NCI-H146 (cell line): ENCODE data around the gene HELZ2.
"Not testable (repeated sequence)": the region's sequence is repeated elsewhere in the genome, so short reads cannot be mapped to it uniquely, and the experiment has no call there.

Source experiments
- DNase-seq: peaks from one replicate; lab custom pipeline; 2025; lab: John Stamatoyannopoulos, UW

Gene HELZ2

GRCh38 chr20:63574156-63574828 lies at the start of gene HELZ2:
HELZ2 (minus strand) TSS chr20:63574239; CDS start chr20:63572385, 1,854 bp downstream.
- DNase-seq, result peak; percentile 72

GRCh38 chr20:63622732-63623131 lies 48.7 kb upstream of the HELZ2 start:
- DNase-seq, result no peak

GRCh38 chr20:63622096-63622495 lies 48.1 kb upstream of the HELZ2 start:
- no peak for DNase-seq

GRCh38 chr20:63620991-63621390 lies 47.0 kb upstream of the HELZ2 start:
- DNase-seq, result no peak

- no peak for DNase-seq
These were observed 45.5 kb upstream of the HELZ2 start for GRCh38 chr20:63619505-63619904.

- DNase-seq, result no peak
These were observed 45.0 kb upstream of the HELZ2 start for GRCh38 chr20:63619086-63619485.

GRCh38 chr20:63618291-63618980 lies 44.4 kb upstream of the HELZ2 start:
- DNase-seq, result no peak

- no peak for DNase-seq
These were observed 43.8 kb upstream of the HELZ2 start for GRCh38 chr20:63617876-63618265.

- DNase-seq, result no peak
These were observed 43.2 kb upstream of the HELZ2 start for GRCh38 chr20:63617092-63617875.

GRCh38 chr20:63613863-63614594 lies 40.0 kb upstream of the HELZ2 start:
- DNase-seq, result not testable (repeated sequence)

GRCh38 chr20:63612276-63612931 lies 38.4 kb upstream of the HELZ2 start:
- no peak for DNase-seq

- DNase-seq, result no peak
These were observed 37.6 kb upstream of the HELZ2 start for GRCh38 chr20:63611646-63612045.

- DNase-seq, result no peak
These were observed 36.8 kb upstream of the HELZ2 start for GRCh38 chr20:63610581-63611435.

- DNase-seq, result no peak
These were observed 32.6 kb upstream of the HELZ2 start for GRCh38 chr20:63606686-63607085.

GRCh38 chr20:63602321-63602720 lies 28.3 kb upstream of the HELZ2 start:
- no peak for DNase-seq

GRCh38 chr20:63601679-63602078 lies 27.6 kb upstream of the HELZ2 start:
- DNase-seq, result not testable (repeated sequence)

GRCh38 chr20:63599396-63600050 lies 25.5 kb upstream of the HELZ2 start:
- no peak for DNase-seq

- DNase-seq, result no peak
These were observed 24.7 kb upstream of the HELZ2 start for GRCh38 chr20:63598479-63599395.
